ENCODE data around the gene GSTT4. TPM values are rescaled to one million over a fixed set of nuclear protein-coding genes. Genes with fewer than 3 reads are reported as not detected.

GSTT4 gene
- total RNA-seq, 4 donors from 2014 or later: not detected

DNA sequence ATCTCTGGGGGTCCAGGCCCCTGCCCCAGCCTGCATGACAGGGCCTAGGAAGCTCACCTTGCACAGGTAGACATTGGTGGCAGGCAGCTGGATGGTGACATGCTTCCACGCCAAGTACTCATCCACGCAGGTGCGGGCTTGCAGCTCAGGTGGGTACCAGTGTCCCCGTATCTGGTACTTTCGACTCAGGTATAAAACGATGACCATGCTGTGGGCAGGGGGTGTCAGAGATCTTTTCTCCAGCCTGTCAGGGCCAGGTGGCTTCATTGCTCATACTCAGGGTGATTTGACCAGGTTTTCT, 1.6 kb upstream of the GSTT4 start:
- intact Hi-C loops (cut with DNase I; ENCODE audit: low total_unique reads) (no loop called here), in situ Hi-C loops (cut with MboI; ENCODE audit: low pct_ligation_motif_present in 1 of 4, low pct_unique_long_range_greater_than_20kb in 1 of 4, low sequenced_read_pairs in 3 of 4) (no loop called here)
- H3K27ac ChIP-seq: no peak overlapping the region
- DNase-seq: no peak
- no peak overlapping the region for H3K4me3 ChIP-seq
- no peaks in the 10 kb centered on the region for H3K9me3 ChIP-seq
- no peaks in the 10 kb centered on the region for H3K27me3 ChIP-seq
- TF ChIP-seq POLR2AphosphoS5 (IDR thresholded peaks at IDR 0.05) (no peak), POLR2A (IDR thresholded peaks at IDR 0.05) (no peak), EP300 (IDR thresholded peaks at IDR 0.05; ENCODE audit: low read depth) (no peak)
- TF ChIP-seq, protein P1, sequence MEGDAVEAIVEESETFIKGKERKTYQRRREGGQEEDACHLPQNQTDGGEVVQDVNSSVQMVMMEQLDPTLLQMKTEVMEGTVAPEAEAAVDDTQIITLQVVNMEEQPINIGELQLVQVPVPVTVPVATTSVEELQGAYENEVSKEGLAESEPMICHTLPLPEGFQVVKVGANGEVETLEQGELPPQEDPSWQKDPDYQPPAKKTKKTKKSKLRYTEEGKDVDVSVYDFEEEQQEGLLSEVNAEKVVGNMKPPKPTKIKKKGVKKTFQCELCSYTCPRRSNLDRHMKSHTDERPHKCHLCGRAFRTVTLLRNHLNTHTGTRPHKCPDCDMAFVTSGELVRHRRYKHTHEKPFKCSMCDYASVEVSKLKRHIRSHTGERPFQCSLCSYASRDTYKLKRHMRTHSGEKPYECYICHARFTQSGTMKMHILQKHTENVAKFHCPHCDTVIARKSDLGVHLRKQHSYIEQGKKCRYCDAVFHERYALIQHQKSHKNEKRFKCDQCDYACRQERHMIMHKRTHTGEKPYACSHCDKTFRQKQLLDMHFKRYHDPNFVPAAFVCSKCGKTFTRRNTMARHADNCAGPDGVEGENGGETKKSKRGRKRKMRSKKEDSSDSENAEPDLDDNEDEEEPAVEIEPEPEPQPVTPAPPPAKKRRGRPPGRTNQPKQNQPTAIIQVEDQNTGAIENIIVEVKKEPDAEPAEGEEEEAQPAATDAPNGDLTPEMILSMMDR (IDR thresholded peaks at IDR 0.05): no peak
- H3K36me3 ChIP-seq: no peaks in the 10 kb centered on the region
- 87 to 96% methylated on average over 6 of the region's 6 CpGs for WGBS, 2 donors (ENCODE audit: low coverage in 1 of 2)
- H3K4me1 ChIP-seq: peaks cover 0 to 3% (median 2%) of the 10 kb centered on the region in 4 donors

DNA sequence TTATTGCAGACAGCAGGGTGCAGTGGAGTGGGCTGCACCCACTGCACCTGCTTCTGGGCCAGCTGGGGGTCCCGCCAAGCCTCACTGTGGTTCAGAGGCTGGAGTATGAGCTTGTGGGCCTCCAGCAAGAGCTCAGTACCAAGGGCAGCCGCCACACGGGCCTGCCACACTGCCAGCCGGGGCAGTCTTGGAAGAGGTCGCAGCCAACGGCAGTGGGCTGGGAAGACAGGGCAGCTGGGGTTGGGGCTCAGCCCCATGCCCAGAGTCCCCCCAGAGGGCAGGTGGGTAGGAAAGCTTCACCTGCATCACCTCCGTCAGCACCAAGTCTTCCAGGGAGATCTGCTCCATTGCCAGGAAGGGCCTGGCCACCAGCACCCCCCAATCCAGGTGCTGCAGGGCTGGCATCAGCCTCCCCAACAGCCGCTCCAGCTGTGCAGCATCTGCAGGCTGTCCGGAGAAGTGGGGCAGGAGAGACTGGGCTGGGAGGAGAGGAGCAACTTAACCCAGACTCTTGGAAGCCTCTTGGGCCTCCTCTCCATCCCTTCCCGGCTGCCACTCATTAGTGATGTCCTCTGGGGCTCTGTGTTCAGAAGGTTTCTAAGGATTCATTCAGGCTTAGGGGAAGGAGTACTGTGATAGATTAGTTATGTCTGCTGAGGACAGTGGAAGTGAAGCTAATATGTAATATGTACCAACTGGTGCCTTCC, 1.1 kb upstream of the GSTT4 start:
- Histone ChIP-seq H3K9me3 (no peaks in the 10 kb centered on the region), H3K4me1 (no peaks in the 10 kb centered on the region), H3K36me3 (no peaks in the 10 kb centered on the region), H3K27ac (no peak overlapping the region), H3K27me3 (no peaks in the 10 kb centered on the region), H3K4me3 (no peak overlapping the region)
- DNase-seq: no peak
- 67 to 100% methylated on average over 1 to 10 of the region's 10 CpGs for WGBS, 2 donors (ENCODE audit: low coverage in 1 of 2)
- TF ChIP-seq EP300 (IDR thresholded peaks at IDR 0.05; ENCODE audit: low read depth) (no peak), POLR2AphosphoS5 (IDR thresholded peaks at IDR 0.05) (no peak), POLR2A (IDR thresholded peaks at IDR 0.05) (no peak)
- TF ChIP-seq, protein P1 (IDR thresholded peaks at IDR 0.05): no peak
- intact Hi-C loops (cut with DNase I; ENCODE audit: low total_unique reads) (no loop called here), in situ Hi-C loops (cut with MboI; ENCODE audit: low pct_ligation_motif_present in 1 of 4, low pct_unique_long_range_greater_than_20kb in 1 of 4, low sequenced_read_pairs in 3 of 4) (no loop called here)

DNA sequence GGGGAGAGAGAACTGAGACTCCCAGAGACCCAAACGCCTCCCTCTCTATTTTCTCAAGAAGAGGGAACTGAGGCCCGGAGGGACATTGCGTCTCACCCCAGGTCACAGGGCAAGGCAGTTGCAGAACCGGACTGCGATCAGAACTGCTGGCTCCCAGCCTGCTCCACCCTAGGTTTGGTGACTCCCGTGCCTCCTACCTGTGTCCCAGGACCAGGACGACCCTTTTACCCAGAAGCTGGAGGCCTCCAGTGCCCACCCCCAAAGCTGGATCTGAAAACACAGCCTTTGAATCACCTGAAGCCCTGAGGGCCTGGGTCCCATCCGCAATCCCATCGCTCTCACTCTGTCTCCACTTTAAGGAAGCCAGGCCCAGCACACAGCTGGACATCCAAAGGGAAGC, 1.4 kb downstream of the GSTT4 start:
- in situ Hi-C loops (cut with MboI; ENCODE audit: low pct_ligation_motif_present in 1 of 4, low pct_unique_long_range_greater_than_20kb in 1 of 4, low sequenced_read_pairs in 3 of 4): no loop called here
- 73 to 78% methylated on average over 5 to 9 of the region's 9 CpGs for WGBS, 2 donors (ENCODE audit: low coverage in 1 of 2)
- no peak for DNase-seq
- intact Hi-C loops (cut with DNase I; ENCODE audit: low total_unique reads): no loop called here
- H3K27ac ChIP-seq: no peak overlapping the region
- H3K4me1 ChIP-seq: no peaks in the 10 kb centered on the region
- no peak for TF ChIP-seq POLR2A (IDR thresholded peaks at IDR 0.05)
- no peak for TF ChIP-seq POLR2AphosphoS5 (IDR thresholded peaks at IDR 0.05)
- TF ChIP-seq, protein P1 (IDR thresholded peaks at IDR 0.05): no peak
- no peak for TF ChIP-seq EP300 (IDR thresholded peaks at IDR 0.05; ENCODE audit: low read depth)
- H3K9me3 ChIP-seq: no peaks in the 10 kb centered on the region
- H3K36me3 ChIP-seq: no peaks in the 10 kb centered on the region
- H3K27me3 ChIP-seq: no peaks in the 10 kb centered on the region
- no peak overlapping the region for H3K4me3 ChIP-seq

DNA sequence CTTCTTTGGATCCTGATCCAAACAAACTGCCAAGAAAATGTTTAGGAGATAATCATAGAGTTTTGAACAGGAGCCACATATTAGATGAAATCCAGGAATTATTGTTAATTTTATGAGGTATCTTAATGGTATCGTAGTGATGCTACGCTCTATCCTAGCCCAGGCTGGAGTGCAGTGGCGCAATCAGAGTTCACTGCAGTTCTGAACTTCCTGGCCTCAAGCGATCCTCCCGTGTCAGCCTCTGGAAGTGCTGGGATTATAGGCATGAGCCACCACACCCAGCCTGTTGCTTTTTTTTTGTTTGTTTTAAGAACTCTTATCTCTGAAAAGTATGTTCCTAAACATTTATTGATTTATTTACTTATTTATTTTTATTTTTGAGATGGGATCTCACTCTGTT, 2.4 kb downstream of the GSTT4 start:
- 57 to 58% methylated on average over 2 to 5 of the region's 5 CpGs for WGBS, 2 donors (ENCODE audit: low coverage in 1 of 2)
- DNase-seq: no peak
- in situ Hi-C loops (cut with MboI; ENCODE audit: low pct_ligation_motif_present in 1 of 4, low pct_unique_long_range_greater_than_20kb in 1 of 4, low sequenced_read_pairs in 3 of 4): no loop called here
- no peak overlapping the region for H3K27ac ChIP-seq
- H3K4me1 ChIP-seq: no peaks in the 10 kb centered on the region
- no peaks in the 10 kb centered on the region for H3K9me3 ChIP-seq
- H3K4me3 ChIP-seq: no peak overlapping the region
- no peak for TF ChIP-seq POLR2A (IDR thresholded peaks at IDR 0.05)
- TF ChIP-seq POLR2AphosphoS5 (IDR thresholded peaks at IDR 0.05): no peak
- no peak for TF ChIP-seq EP300 (IDR thresholded peaks at IDR 0.05; ENCODE audit: low read depth)
- TF ChIP-seq, protein P1 (IDR thresholded peaks at IDR 0.05): no peak
- no peaks in the 10 kb centered on the region for H3K36me3 ChIP-seq
- intact Hi-C loops (cut with DNase I; ENCODE audit: low total_unique reads): no loop called here
- H3K27me3 ChIP-seq: no peaks in the 10 kb centered on the region

All from transverse colon (tissue), 4 donors.